HL-60 (cell line): ENCODE measurements around the gene EZH1.

ENCODE experiments used
- GABPA ChIP-seq: IDR thresholded peaks from 2 replicates; pipeline ENCODE4 v1.6.1; 2012; ENCODE audit warnings: low read depth
- POLR2AphosphoS5 ChIP-seq: IDR thresholded peaks from 2 replicates; pipeline ENCODE4 v1.6.1; 2012; ENCODE audit warnings: low read depth
- SPI1 ChIP-seq: IDR thresholded peaks from 2 replicates; pipeline ENCODE4 v1.6.1; 2012; ENCODE audit warnings: low read depth, mild to moderate bottlenecking, borderline replicate concordance
- TF ChIP-seq, protein P1 (sequence below): IDR thresholded peaks from one replicate; pipeline ENCODE4 v1.5.1; 2011; ENCODE audit warnings: low read length, control low read depth, inconsistent platforms; ENCODE audit not compliant: insufficient read depth

DNA sequence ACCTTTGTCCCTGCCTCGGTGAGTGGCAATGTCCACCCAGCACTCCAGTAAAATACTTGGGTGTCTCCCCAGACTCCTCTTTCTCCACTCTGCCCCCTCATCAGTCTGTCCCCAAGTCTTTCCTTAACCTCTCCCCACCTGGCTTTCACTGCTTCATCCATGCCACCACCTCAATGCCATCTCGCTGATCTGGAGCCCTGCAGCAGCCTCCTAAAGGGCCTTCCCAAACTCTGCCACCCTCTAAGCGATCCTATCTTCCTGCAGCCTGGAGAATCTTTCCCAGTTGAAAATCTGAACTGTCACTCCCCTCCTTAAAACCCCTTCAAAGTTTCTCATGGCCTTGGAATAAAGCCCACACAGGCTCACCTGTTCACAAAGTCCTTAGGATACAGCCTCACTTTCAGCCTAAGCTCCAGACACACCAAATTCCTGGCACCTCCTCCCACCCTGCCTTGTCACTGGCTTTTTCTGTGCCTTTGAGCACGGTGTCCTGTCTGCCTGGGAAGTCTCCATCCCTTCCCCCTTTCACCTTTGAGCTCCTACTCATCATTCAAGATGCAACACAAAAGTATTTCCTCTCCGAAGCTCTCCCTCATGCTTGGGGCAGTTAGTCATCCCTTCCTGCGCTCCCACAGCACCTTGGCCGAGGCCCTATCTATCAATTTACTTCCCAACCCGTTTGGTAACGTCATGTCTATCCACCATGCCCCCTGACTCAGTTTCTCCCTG lies 38.4 kb upstream of the EZH1 start:
- TF ChIP-seq, protein P1, sequence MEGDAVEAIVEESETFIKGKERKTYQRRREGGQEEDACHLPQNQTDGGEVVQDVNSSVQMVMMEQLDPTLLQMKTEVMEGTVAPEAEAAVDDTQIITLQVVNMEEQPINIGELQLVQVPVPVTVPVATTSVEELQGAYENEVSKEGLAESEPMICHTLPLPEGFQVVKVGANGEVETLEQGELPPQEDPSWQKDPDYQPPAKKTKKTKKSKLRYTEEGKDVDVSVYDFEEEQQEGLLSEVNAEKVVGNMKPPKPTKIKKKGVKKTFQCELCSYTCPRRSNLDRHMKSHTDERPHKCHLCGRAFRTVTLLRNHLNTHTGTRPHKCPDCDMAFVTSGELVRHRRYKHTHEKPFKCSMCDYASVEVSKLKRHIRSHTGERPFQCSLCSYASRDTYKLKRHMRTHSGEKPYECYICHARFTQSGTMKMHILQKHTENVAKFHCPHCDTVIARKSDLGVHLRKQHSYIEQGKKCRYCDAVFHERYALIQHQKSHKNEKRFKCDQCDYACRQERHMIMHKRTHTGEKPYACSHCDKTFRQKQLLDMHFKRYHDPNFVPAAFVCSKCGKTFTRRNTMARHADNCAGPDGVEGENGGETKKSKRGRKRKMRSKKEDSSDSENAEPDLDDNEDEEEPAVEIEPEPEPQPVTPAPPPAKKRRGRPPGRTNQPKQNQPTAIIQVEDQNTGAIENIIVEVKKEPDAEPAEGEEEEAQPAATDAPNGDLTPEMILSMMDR = no peak
- no peak for TF ChIP-seq SPI1
- no peak for TF ChIP-seq GABPA
- no peak for TF ChIP-seq POLR2AphosphoS5
